Stimulated activated CD4-positive, alpha-beta T cell treated with anti-CD3 and anti-CD28 coated beads, Interleukin-2, amount 100 ng/mL, for 4 hours (primary cell): ENCODE measurements around the gene MTSS2.

Experiments
- DNase-seq: peaks from one replicate; pipeline ENCODE4 v3.0.0-alpha.2; 2020; ENCODE audit warnings: low read depth

MTSS2 gene

DNA sequence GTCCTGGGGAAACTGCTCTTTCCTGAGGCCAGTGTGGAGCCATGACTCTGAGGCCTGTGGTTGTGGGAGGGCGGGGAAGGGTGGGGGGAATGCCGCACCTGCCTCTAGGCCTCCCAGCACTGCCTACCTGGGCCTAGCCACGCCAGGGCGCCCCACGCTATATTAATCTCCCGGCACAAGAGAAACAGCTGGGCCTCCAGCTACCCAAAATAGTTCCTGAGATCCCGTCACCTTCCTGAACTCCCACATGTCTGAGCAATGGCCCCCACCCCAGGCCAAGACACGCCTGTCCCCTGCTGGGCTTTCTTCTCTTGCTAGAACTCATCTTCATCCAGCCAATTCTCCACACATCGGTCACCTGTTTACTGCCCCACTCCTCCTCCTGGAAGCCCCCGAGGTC is 13.0 kb upstream of the MTSS2 start:
- DNase-seq, result no peak

DNA sequence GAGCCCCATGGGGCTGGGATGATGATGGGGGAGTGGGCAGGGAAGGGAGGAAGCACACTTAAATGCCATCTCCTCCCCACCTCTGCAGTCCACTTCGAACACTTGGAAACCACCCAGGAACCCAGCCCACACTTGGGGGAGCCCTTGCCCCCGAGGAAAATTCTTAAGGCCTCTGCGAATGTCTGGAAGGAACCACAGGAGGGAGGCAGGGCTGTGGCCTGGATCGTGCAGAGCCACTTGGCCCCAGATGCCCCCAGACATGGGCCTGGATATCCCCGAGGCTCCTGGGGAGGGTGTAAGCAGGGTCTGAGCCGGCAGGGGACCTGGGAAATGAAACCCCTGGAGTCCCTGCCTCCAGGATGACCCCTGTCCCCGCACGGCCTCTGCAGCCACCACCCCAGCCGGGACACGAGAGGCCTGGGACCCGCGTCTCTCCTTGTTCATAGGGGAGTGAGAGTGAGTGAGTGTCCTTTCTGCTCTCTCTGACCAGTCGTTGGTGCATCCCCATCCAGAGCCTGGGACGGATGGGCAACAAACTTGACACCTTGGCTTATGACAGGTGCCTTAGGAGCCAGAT is 11.8 kb upstream of the MTSS2 start:
- no peak for DNase-seq

DNA sequence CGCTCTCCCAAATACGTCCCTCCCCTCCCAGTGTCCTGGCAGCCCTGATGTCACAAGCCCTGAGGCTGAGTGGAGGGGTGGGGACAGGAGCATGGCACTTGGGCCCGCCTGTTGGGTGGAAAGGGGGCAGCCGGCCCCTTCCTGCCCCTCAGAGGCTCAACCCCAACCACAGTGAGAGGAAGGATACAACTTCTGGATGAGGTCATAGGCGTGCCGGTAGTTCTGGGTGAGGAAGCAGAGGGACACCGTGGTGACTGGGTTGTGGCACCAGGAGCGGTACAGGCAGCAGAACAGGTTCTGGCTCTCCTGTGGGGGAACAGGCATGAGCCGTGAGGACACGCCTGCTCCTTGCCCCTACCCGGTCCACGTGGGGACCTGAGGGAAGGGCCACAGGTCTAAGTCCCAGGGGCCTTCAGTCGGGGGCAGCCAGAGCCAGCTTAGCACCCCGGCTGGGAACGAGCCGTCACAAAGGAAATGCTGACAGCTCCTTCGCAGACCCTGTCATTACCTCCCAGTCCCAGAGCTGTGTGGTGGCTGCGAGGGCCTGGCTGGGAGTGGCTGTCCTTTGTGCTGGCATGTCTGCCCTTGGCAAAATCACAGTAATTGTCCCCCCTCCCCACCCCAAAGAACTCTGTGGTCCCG is 11.2 kb upstream of the MTSS2 start:
- no peak for DNase-seq

DNA sequence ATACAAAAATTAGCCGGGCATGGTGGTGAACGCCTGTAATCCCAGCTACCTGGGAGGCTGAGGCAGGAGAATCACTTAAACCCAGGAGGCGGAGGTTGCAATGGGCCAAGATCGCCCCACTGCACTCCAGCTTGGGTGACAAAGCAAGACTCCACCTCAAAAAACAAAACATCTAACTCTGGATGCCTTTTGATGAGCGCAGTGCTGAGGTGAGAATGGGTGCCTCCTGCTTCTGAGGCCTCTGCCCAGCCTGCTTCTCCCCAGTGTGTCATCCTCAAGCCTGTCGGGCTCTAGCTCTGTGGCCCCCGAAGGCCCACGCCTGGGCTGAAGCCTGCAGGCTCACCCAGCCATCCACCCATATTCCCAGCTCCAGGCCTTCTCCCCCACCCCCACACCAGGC is 10.5 kb upstream of the MTSS2 start:
- DNase-seq, result no peak

DNA sequence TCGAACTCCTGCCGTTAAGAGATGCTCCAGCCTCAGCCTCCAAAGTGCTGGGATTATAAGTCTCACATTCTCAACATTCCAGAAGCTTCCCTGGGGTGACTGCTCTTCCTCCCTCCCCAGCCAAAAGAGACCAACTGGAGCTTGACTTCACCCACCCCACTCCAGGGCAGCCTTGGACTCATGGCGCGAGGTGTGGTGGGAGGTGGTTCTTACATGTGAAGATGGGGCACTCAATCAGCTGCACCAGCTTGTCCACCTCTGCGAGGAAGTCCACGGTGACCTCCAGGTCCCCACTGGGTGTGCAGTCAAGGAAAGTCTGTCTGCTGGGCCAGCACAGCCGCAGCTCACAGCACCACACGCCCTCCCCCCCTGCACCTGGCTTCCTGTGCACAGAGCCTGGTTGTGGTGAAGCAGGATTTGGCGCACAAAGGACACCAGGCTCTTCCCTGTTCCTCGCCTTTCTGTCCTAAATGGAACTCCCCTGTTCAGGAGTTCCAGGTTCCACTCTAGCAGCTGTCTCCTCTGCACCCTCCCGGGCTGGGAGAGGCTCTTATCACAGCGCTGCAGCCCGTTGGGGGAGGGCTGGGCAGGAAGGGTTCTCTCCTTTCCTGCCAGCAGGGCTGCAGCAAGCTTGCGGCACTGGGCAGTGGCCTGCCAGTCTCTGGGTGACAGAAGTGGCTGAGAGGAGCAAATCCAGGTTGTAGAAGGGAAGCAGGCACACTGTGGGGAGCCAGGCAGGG is 9.6 kb upstream of the MTSS2 start:
- DNase-seq, result no peak

DNA sequence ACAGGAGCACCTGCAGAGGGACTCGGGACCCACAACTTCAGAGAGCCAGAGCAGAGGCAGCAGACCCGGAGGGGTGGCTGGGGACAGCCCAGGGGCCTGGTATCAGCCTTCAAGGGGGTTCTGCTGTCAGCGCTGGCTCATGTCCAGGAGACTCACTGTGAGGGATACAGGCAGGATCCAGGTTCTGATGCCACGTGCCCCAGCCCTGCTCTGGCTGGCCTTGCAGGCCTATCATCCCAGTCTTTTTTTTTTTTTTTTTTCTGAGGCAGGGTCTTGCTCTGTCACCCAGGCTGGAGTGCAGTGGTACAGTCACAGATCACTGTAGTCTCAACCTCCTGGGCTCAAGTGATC is 9.0 kb upstream of the MTSS2 start:
- DNase-seq, result no peak

DNA sequence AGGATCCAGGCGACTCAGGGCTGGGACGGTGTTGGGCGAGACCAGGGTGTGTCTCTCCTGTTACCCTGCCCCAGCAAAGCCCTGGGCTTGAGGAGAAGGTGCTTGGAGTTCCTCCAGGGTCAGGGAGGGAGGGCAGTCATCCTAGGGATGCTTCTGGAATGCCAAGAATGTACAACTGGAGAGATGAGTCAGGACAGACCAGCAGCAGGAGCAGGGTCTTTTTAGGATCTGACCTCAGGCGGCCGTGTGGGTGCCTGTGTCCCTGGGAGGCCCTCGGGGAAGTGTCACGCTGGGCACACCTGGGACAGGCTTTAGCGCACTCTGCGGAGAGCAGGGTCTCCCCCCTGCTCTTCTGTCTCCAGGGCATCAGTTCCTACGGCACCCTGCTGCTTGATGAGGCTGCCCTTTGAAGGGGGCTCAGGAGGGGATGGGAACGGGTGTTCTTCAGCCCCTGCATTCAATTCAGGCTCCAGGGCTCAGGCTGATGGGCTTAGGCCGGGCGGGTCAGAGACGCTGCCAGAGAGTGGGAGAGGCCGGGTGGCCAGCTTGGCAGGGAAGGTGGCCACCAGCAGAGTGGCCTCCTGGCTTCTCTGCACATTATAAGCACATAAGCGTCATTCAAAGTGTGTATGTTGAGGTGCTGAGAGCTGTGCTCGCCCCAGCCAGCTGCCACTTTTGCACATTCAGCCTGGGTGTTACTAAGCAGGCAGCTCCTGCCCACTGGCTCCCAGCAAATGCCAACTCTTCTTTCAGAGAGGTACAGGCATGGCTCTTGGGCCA is 8.4 kb upstream of the MTSS2 start:
- DNase-seq, result no peak

DNA sequence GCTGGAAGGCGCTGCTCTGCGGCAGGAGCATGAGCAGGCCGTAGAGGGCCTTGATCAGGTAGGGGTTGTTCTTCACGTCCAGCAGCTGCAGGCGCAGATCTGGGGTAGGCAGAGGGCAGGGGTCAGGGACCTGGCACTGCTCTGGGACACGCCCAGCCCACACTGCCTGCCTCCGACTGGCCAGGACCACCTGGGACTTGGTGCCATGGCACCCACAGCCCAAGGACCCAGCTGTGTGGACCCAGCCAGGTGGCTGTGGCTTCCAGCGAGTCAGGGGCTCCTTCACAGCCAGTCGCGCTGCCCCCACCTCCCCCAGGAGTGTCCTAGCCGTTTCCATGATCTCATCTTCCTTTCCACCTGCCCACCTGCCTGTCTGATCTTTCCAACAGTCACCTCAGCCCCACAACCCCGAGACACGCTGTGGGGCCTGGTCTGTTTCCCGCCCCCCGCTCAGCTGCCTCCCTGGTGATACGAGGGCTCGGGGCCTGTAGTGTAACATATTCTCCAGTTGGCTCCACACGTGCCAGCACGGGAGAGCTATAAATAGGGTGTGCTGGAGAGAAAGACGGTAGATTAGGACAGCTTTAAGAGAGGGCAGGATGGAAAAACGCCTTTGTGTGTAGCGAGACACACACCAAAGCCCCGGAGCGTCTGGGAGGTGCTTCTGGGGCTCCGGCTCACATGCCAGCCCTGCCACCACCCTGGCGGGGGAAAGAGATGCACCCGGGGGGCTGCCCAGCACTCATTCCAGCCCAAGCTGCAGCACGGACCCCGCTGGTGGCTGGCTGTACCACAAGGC is 7.2 kb upstream of the MTSS2 start:
- DNase-seq, result no peak

DNA sequence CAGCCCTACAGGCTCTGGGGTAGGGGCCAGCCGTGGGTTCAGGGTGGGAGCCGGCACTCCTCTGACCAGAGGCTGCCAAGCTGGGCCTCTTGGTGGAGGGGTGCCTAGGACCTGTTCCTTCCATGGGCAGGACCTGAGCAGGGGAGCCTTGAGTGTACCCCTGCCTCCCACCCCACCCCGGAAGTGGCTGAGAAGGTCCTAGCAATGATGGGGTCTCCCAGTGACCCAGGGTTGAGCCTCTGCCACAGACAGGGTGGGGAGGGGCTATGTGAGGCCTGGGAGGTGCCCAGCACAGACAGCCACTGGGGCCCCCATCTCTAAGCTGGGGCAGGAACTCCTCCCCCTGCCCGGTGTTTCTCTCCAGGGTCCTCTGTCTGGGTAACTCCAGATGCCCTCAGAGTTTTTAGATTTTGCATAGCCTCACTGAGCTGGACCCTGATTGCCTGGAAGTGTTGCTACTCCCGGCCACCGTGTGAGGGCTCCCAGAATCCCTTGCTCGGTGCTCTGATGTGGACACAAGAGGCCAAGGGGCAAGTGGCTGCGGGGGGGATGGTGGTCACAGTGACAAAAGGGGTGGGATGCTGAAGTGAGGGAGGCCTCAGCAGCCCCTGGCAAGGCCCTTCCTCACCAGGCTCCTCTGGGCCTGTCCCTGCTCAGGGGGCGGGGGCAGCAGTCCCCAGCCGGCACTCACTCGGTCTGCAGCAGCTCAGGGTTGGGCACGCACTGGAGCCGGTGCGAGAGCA is 6.4 kb upstream of the MTSS2 start:
- DNase-seq, result no peak

DNA sequence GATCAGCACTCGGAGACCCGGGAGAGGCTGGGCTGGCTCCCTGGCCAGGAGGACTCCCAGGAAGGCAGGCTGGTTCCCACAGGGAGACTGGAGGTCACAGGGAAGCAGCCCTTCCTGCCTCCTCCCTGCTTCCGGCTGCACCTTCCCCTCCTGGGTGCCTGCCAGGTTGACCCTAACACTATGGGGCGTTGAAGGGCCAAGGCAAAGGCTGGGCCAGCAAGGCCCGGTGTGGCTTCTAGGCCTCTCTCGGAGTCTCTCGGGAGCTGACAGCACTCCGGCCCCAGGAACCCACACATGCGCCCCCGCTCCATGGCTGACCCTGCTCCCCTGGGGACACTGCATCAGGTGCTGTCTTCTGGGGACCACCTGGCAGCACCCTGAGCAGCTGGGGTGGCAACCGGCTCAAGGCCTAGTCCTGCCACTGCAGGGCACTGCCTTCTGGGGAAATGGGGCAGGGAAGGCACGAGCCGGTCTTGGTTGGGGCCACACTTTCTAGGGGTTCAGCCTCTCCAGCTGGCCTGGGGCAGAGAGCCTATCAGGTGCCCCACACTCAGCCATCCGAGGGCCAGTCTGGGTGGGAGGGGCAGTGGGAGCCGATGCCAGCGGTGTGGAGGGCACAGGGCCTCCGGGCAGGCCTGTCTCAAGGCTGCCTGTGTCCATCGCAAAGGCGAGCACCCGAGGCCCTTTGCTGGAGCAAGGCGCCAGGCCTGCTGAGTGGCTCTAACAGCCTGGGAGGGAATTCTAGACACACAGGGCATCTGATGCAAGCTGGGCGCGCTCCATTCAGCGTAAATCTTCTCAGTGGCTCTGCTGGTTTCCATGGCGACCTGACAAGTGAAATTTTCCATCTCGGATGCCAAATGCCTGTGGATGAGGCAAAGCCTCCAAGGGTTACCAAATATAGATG is 5.6 kb upstream of the MTSS2 start:
- DNase-seq, result no peak

DNA sequence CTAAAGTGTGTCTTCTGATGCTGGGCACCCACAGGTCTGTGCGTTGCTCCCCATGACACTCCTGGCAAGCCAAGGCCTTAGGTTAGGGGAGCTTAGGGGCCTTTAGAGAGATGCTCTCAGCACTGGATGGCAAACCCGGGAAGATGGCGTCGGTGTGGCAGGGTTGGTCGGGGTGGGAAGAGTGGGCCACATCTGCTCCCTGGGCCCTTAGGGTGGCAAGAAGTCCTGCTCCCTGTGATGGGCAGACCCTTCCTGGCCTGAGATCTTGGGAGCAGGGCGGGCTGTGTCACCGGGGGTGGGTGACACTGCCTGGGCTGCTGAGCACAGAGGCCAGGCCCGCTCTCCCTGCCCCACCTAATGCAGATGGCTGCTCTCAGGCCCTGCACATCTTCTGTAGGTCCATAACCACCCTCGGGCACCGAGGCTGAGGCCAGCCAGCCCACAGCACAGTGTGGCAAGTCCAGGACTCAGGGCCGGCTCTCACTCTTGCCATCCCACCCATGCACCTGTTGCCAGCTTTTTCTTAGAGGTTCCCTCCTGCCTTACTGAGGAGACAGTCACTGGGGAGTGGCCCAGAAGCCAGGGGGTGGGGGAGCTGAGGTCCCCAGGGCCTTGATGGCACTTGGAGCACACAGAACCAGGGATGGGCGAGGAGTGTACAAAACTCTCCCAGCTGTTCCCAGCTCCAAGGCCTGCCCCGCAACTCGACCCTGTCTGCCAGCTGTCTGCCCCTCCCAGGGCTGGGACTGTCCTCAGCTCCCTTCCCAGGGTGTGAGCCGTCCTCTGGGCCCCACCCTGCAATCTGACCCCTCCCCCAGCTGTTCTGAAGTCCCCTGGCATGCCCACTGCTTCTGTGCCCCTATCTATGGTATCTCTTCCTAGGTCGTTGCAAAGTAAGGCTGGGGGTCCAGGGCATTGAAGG is 4.4 kb upstream of the MTSS2 start:
- DNase-seq, result no peak

DNA sequence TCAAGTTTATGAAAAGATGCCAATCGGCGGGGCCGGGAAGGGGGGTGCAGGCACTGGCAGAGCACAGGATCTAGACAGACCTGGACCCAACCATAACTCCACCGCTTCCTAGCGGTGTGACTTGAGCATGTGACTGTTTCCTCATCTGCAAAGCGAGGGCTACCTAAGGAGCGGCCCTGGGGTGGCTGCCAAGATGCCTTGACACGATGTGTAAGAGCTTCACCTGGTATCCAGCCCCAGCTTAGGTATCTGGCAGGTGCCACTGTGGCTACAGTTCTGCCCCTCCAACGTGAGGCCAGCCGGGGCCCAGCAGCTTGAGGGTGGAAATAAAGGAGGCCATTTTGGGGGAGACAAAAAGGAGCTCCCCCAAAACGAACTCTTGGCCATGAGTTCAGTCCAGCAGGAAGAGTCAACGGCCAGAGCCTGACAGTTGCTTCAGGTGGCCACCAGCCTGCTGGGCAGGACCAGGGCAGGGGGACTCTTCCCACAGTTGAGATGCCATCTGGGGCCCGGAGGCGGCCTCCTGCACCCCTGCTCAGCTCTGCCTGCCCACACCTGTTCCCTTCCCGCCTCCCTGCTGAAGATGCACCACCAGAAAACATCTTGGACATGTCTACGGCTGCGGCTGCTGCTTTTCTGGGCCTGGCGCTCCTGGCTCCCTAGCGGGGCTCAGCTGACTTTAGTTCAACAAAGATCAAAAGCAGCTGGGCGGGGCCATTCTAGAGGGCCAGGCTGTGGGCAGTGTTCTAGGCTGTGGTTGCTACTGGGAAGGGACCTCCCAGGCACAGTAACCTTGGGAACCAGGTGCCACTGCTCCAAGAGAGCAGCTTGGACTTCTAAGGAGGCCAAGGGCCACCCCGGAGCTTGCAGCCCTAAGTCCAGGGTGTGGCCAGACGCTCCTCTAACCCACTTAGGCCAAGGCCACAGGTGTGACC is 3.4 kb upstream of the MTSS2 start:
- no peak for DNase-seq

DNA sequence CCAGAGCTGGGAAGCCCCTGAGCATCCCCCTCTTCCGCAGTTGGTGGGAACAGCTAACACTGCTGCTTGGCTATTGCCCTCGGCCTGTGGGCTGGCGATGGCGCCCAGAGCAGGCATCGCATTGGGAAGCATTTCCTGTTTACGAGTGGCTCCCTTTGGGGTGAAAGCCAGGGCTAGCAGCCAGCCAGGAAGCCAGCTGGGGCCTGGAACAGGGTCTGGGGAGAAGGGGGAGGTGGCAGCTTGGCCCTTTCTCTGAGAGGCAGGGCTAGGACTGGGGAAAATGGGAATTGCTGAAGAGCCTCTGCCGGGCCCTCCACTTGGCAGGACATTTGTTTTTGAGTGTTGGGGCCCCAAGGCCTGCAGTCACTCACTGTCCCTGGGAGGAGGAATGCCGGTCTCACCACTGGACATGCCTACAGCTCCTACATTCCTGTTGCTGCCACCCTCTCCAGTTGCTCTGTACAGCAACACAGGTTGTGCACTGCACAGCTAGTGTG is 2.4 kb upstream of the MTSS2 start:
- no peak for DNase-seq

DNA sequence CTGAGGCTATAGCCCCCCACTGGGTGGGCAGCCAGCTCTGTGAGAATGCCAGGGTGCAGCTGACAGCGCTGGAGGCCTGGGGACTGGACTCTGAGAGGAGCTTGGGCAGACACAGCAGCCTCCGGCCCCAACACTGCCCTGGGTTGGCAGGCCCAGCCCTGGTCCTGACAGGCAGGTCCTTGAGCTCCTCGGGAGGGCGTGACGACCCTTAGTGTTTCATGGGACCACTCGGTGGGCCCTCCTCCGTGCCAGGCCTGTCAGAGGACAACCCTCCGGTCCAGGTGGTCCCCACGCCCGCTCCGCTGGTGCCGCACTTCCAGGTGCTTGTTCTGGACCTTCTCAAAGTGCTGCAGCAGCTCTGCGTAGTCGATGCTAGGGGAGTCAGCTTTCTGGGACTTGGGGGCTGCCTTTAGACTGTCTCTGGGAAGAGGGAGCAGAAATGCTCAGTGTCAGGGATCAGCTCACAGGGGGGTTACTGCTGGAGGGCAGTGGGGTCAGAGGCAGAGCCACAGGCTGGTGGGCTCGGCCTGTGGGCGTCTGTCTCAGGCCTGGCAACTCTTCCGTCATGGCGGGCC is 1.9 kb upstream of the MTSS2 start:
- no peak for DNase-seq

DNA sequence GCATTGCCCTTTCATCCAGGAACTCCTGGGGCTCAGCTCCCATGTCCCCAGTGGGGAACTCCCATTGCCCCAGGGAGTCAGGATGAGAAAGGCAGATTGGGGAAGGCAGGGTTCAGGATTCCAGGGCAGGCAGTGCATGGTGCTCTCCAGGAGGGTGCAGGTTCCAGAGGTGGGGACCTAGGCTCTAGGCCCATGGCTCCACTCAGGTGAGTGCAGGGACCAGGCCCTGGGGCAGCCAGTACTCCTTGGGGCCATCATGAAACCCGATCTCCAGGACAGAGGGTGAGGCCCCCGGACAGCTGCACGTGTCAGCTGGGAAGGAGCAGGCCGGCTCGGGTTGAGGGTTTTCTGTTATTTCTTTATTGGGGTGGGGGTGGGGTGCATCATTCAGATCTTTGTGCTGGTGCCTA is 1.3 kb upstream of the MTSS2 start:
- DNase-seq, result no peak

DNA sequence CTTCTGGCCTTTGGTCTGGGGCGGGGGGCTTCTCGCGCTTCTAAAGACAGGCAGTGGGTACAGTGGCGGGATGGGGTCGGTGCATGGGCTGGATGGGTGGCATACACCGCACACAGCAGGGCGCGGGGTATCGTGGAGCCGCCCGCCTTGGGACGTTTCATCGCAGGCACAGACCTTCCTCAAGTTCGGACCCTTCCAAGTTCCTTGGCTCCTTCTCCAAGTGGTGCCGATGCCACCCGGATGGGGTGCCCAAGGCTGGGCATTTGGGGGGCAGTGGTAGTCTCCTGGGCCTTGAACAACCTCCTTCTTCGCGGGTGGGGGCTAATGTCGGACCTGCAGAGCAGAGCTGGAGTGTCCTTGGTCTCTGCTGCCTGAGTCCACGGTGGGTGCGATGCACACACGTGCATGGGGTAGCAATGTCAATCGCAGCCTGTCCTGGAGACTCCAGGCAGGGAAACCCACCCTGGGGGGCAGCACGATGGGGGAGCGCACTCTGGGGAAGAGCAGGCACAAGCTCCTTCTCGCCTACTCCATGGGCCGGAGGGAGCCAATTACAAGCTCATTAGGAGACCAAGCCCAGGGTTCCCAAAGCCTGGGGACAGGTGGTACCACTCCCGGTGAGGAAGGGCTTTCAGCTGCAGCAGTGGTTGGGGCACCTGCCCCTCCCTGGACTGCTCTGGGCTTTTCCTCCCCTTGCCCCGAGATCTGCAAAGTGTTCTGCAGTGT is 686 bp upstream of the MTSS2 start:
- no peak for DNase-seq
